Uterus (tissue), 2 donors: ENCODE measurements around the gene LMNA.

Experiments used
- CTCF ChIP-seq, 4 experiments: fragments of 200-600 bp in 2 of 4; fragments of 450-650 bp in 2 of 4; sonication (generic) in 2 of 4; IDR thresholded peaks; one replicate each; pipeline ENCODE4 v1.5.1; 2016 to 2019; ENCODE audit warnings: antibody characterized with exemption in 4 of 4, mild to moderate bottlenecking in 2 of 4, moderate library complexity in 1 of 4
- POLR2A ChIP-seq, 2 donors: fragments of 450-650 bp; IDR thresholded peaks; one replicate each; pipeline ENCODE4 v1.6.1; 2016; ENCODE audit warnings: antibody characterized with exemption in 2 of 2, mild to moderate bottlenecking in 1 of 2, moderate library complexity in 1 of 2

DNA sequence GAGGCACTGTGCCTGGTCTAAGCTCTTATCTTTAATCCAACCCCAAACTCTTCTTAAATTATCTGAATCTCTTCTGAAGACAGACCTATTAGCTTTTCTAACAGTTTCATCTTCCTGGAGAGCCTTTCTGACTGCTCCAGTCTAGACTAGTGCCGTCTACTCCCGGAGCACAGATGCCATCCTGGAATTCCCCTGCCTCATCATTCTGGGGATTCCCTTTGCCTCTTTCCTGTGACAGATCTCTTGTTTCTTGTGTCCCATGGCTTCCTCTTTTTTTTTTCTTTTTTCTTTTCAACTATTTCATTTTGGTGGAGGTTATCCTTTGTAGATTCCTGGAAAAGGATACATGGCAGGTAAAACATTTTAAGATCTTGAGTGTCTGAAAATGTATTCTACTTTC, 50.6 kb downstream of the LMNA start:
- no peak for TF ChIP-seq CTCF (IDR thresholded peaks at IDR 0.05)
- TF ChIP-seq POLR2A (IDR thresholded peaks at IDR 0.05), result no peak
